Measurements from ENCODE around the gene DLK2. TPM values are rescaled to one million over a fixed set of nuclear protein-coding genes. Genes with fewer than 3 reads are reported as not detected.
A peak's percentile ranks its signal among the peaks of the same experiment; 100 is the strongest.

The DLK2 gene
- total RNA-seq, 1 experiment from 2014 or later, result 30.2 TPM

GRCh38 chr6:43433148-43433547, 22.2 kb downstream of the DLK2 start:
- Mint-ChIP-seq H3K4me1 (ENCODE audit: insufficient read depth, unreplicated experiment) (peaks cover 42% of the 10 kb centered on the region), H3K27ac (ENCODE audit: low read depth, unreplicated experiment) (no peak overlapping the region), H3K4me3 (ENCODE audit: unreplicated experiment) (no peak overlapping the region), H3K9me3 (ENCODE audit: unreplicated experiment) (no peaks in the 10 kb centered on the region), H3K27me3 (ENCODE audit: insufficient read depth, unreplicated experiment) (no peaks in the 10 kb centered on the region), H3K36me3 (ENCODE audit: insufficient read depth, unreplicated experiment) (peaks cover 29% of the 10 kb centered on the region)
- DNase-seq (ENCODE audit: unreplicated experiment), result no peak
- CTCF ChIA-PET, result interaction anchor here (0.6 to 3.1 kb wide), 7 partner anchors 8 to 202 kb away, joined by 3 to 30 read pairs (median 3); no protein-coding TSS in a partner anchor
- BruUV-seq (replicated peaks), result no TSS peak
- POLR2A ChIA-PET, result interaction anchor here (0.8 kb wide), 1 partner anchor 13 kb away, joined by 3 read pairs; no protein-coding TSS in a partner anchor
- TF ChIP-seq CTCF (IDR thresholded peaks at IDR 0.05; ENCODE audit: unreplicated experiment), result no peak
- intact Hi-C loops (cut with micrococcal nuclease), result no loop called here

- intact Hi-C loops (cut with micrococcal nuclease), result no loop called here
- DNase-seq (ENCODE audit: unreplicated experiment), result no peak
- CTCF ChIA-PET, result interaction anchor here (0.6 to 1.5 kb wide), 4 partner anchors 8 to 201 kb away, joined by 3 to 4 read pairs (median 4); no protein-coding TSS in a partner anchor
- Mint-ChIP-seq H3K4me3 (ENCODE audit: unreplicated experiment) (no peak overlapping the region), H3K4me1 (ENCODE audit: insufficient read depth, unreplicated experiment) (peaks cover 36% of the 10 kb centered on the region), H3K36me3 (ENCODE audit: insufficient read depth, unreplicated experiment) (peaks cover 29% of the 10 kb centered on the region), H3K27me3 (ENCODE audit: insufficient read depth, unreplicated experiment) (no peaks in the 10 kb centered on the region), H3K27ac (ENCODE audit: low read depth, unreplicated experiment) (no peak overlapping the region), H3K9me3 (ENCODE audit: unreplicated experiment) (no peaks in the 10 kb centered on the region)
- BruUV-seq (replicated peaks), result no TSS peak
- POLR2A ChIA-PET, result interaction anchor here (0.6 to 0.9 kb wide), 2 partner anchors 63 to 64 kb away, joined by 3 to 4 read pairs; partner anchors contain the start of gene ZNF318
- TF ChIP-seq CTCF (IDR thresholded peaks at IDR 0.05; ENCODE audit: unreplicated experiment), result no peak
These were observed 23.1 kb downstream of the DLK2 start for GRCh38 chr6:43432009-43432945.

- BruUV-seq (replicated peaks), result no TSS peak
- POLR2A ChIA-PET, result interaction anchor here (0.9 to 3.0 kb wide), 10 partner anchors 8 to 89 kb away, joined by 3 to 31 read pairs (median 4); partner anchors contain the start of genes POLR1C, TJAP1, YIPF3 and ZNF318
- TF ChIP-seq CTCF (IDR thresholded peaks at IDR 0.05; ENCODE audit: unreplicated experiment), result no peak
- peak overlapping the region; percentile 63 for H3K27ac Mint-ChIP-seq (ENCODE audit: low read depth, unreplicated experiment)
- H3K4me3 Mint-ChIP-seq (ENCODE audit: unreplicated experiment), result peak overlapping the region; percentile 87
- no peaks in the 10 kb centered on the region for H3K27me3 Mint-ChIP-seq (ENCODE audit: insufficient read depth, unreplicated experiment)
- CTCF ChIA-PET, result interaction anchor here (0.5 to 1.2 kb wide), 5 partner anchors 9 to 161 kb away, joined by 3 to 8 read pairs (median 3); no protein-coding TSS in a partner anchor
- H3K36me3 Mint-ChIP-seq (ENCODE audit: insufficient read depth, unreplicated experiment), result peaks cover 24% of the 10 kb centered on the region
- intact Hi-C loops (cut with micrococcal nuclease), result no loop called here
- H3K4me1 Mint-ChIP-seq (ENCODE audit: insufficient read depth, unreplicated experiment), result peaks cover 10% of the 10 kb centered on the region
- DNase-seq (ENCODE audit: unreplicated experiment), result no peak
- H3K9me3 Mint-ChIP-seq (ENCODE audit: unreplicated experiment), result no peaks in the 10 kb centered on the region
These were observed 26.5 kb downstream of the DLK2 start for GRCh38 chr6:43428874-43429273.

GRCh38 chr6:43428112-43428570, 27.2 kb downstream of the DLK2 start:
- H3K4me1 Mint-ChIP-seq (ENCODE audit: insufficient read depth, unreplicated experiment), result peaks cover 10% of the 10 kb centered on the region
- POLR2A ChIA-PET, result interaction anchor here (0.6 to 3.0 kb wide), 17 partner anchors 8 to 819 kb away, joined by 3 to 31 read pairs (median 4); partner anchors contain the start of genes DLK2, HSP90AB1, POLR1C and TJAP1

More at GRCh38 chr6:43428112-43428570, 27.2 kb downstream of the DLK2 start:
- CTCF ChIA-PET, result interaction anchor here (0.6 to 1.2 kb wide), 6 partner anchors 9 to 527 kb away, joined by 3 to 8 read pairs (median 3); no protein-coding TSS in a partner anchor
- no peak for DNase-seq (ENCODE audit: unreplicated experiment)
- Mint-ChIP-seq H3K9me3 (ENCODE audit: unreplicated experiment) (no peaks in the 10 kb centered on the region), H3K36me3 (ENCODE audit: insufficient read depth, unreplicated experiment) (peaks cover 24% of the 10 kb centered on the region), H3K4me3 (ENCODE audit: unreplicated experiment) (peak overlapping the region; percentile 87), H3K27me3 (ENCODE audit: insufficient read depth, unreplicated experiment) (no peaks in the 10 kb centered on the region), H3K27ac (ENCODE audit: low read depth, unreplicated experiment) (peak overlapping the region; percentile 63)
- TSS peak; percentile 53 for BruUV-seq (replicated peaks)
- TF ChIP-seq CTCF (IDR thresholded peaks at IDR 0.05; ENCODE audit: unreplicated experiment), result no peak
- intact Hi-C loops (cut with micrococcal nuclease), result no loop called here

Measured in MCF 10A (cell line).